ENCODE measurements around the gene GAS6.

DNA sequence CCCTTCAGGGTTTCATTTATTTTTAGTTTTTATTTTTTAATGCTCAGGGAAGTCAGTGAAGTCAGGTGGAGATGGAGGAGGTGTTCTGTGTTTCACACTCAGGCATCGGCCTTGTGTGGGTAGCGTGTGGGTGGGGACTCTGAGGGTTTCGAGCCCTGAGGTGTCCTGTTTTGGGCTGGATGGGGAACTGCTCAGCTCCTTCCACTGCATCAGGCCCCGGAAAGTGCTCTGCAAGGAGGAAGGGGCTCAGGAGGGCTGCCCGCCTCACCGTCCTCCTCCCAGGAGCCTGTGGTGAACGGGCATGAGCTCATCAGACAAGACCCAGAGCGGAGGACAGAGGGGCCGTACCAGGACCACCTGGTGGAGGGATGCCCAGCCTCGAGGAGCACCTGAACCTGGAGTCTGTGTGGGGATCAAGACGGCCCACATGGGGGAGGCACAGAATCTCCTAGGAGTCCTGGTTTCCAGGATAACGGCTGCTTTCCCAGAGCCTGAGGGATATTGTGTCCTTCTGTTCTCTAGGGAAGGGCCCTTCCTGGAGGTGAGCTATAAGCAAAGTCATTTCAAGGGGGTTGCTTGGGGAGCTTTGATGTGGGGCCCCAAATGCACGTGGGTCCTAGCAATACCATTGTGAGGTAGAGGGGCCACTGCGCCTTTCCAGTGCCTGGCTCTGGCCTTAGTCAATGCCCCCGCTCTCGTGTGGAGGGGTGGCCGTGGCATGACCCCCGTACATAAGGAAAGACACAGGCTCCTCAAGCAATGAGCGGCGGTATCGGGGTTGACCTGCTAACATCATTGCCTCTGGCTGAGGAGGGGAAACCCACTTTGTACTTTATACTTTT, 13.5 kb upstream of the GAS6 start:
- TF ChIP-seq, protein P1, sequence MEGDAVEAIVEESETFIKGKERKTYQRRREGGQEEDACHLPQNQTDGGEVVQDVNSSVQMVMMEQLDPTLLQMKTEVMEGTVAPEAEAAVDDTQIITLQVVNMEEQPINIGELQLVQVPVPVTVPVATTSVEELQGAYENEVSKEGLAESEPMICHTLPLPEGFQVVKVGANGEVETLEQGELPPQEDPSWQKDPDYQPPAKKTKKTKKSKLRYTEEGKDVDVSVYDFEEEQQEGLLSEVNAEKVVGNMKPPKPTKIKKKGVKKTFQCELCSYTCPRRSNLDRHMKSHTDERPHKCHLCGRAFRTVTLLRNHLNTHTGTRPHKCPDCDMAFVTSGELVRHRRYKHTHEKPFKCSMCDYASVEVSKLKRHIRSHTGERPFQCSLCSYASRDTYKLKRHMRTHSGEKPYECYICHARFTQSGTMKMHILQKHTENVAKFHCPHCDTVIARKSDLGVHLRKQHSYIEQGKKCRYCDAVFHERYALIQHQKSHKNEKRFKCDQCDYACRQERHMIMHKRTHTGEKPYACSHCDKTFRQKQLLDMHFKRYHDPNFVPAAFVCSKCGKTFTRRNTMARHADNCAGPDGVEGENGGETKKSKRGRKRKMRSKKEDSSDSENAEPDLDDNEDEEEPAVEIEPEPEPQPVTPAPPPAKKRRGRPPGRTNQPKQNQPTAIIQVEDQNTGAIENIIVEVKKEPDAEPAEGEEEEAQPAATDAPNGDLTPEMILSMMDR (IDR thresholded peaks at IDR 0.05): no peak
- TF ChIP-seq POLR2A (IDR thresholded peaks at IDR 0.05): no peak
